CD14-positive monocyte (primary cell): ENCODE results near the gene ARHGAP40. TPM values are rescaled to one million over a fixed set of nuclear protein-coding genes. Genes with fewer than 3 reads are reported as not detected.
A peak's percentile ranks its signal among the peaks of the same experiment; 100 is the strongest.

Source experiments
- DNase-seq, 3 donors: peaks; one replicate each; pipeline ENCODE4 v3.0.0-alpha.2; 2011 to 2022
- H2AFZ ChIP-seq: 2 replicates; pipeline ENCODE4 v1.6.0; 2012; ENCODE audit warnings: mild to moderate bottlenecking, low read depth, low read length, inconsistent platforms; ENCODE audit not compliant: insufficient read depth, poor library complexity, severe bottlenecking
- H3K27ac ChIP-seq, 2 donors: 1 replicate in 1 of 2; 2 replicates in 1 of 2; pipeline ENCODE4 v1.5.1; 2012 to 2013; ENCODE audit warnings: low read length in 2 of 2, control low read depth in 1 of 2, inconsistent platforms in 1 of 2, low read depth in 1 of 2, mild to moderate bottlenecking in 1 of 2
- H3K27me3 ChIP-seq, 2 donors: one replicate each; pipeline versions ENCODE4 v1.6.0 to v1.6.1; 2011 to 2013; ENCODE audit warnings: low read length in 2 of 2; ENCODE audit not compliant: control insufficient read depth in 2 of 2, insufficient read depth in 2 of 2
- H3K36me3 ChIP-seq, 2 donors: replicated peaks in 1 of 2; 1 replicate in 1 of 2; 2 replicates in 1 of 2; pipeline versions ENCODE4 v1.5.1 to v1.6.1; 2012 to 2013; ENCODE audit warnings: low read length in 2 of 2, control low read depth in 1 of 2, inconsistent platforms in 1 of 2, mild to moderate bottlenecking in 1 of 2; ENCODE audit not compliant: insufficient read depth in 2 of 2, control insufficient read depth in 1 of 2
- H3K4me1 ChIP-seq, 2 donors: 1 replicate in 1 of 2; 2 replicates in 1 of 2; pipeline versions ENCODE4 v1.5.1 to v1.6.1; 2012 to 2013; ENCODE audit warnings: low read length in 2 of 2, control low read depth in 1 of 2, inconsistent platforms in 1 of 2, mild to moderate bottlenecking in 1 of 2, moderate library complexity in 1 of 2; ENCODE audit not compliant: insufficient read depth in 2 of 2, control insufficient read depth in 1 of 2
- H3K4me2 ChIP-seq: replicated peaks from 2 replicates; pipeline ENCODE3; 2012; ENCODE audit warnings: low read length, moderate library complexity, mild to moderate bottlenecking; ENCODE audit not compliant: poor library complexity, severe bottlenecking; ENCODE audit errors: extremely low read depth
- H3K4me3 ChIP-seq, 3 experiments: fragments of 200-600 bp in 1 of 3; sonication (generic) in 1 of 3; replicated peaks in 1 of 3; 1 replicate in 2 of 3; 2 replicates in 1 of 3; pipeline ENCODE4 v1.5.1; 2011 to 2013; ENCODE audit warnings: low read length in 3 of 3, mild to moderate bottlenecking in 3 of 3, control low read depth in 2 of 3, low read depth in 2 of 3, inconsistent platforms in 1 of 3, moderate library complexity in 1 of 3
- H3K79me2 ChIP-seq: 2 replicates; pipeline ENCODE4 v1.6.0; 2012; ENCODE audit warnings: mild to moderate bottlenecking, control low read depth, inconsistent platforms, low read length, moderate library complexity; ENCODE audit not compliant: insufficient read depth
- H3K9ac ChIP-seq: 2 replicates; pipeline ENCODE4 v1.6.0; 2017; ENCODE audit warnings: low read length, mild to moderate bottlenecking; ENCODE audit not compliant: insufficient read depth, poor library complexity, severe bottlenecking
- H3K9me3 ChIP-seq, 2 donors: replicated peaks in 1 of 2; 1 replicate in 1 of 2; 2 replicates in 1 of 2; pipeline versions ENCODE4 v1.5.1 to v1.6.1; 2012 to 2013; ENCODE audit warnings: low read length in 2 of 2, control low read depth in 1 of 2; ENCODE audit not compliant: control insufficient read depth in 1 of 2, insufficient read depth in 1 of 2
- H4K20me1 ChIP-seq: 2 replicates; pipeline ENCODE4 v1.6.0; 2012; ENCODE audit warnings: mild to moderate bottlenecking, low read length, control low read depth, moderate library complexity; ENCODE audit not compliant: insufficient read depth
- H3K27ac Mint-ChIP-seq, 7 donors: one replicate each; pipeline ENCODE4 v1.8.0; 2020; ENCODE audit warnings: mild to moderate bottlenecking in 7 of 7, mixed read lengths in 7 of 7, moderate library complexity in 6 of 7, inconsistent platforms in 2 of 7
- H3K27me3 Mint-ChIP-seq, 3 donors: one replicate each; pipeline ENCODE4 v1.8.0; 2021 to 2022; ENCODE audit warnings: low read depth in 3 of 3, mild to moderate bottlenecking in 3 of 3, mixed read lengths in 3 of 3, moderate library complexity in 3 of 3, inconsistent platforms in 1 of 3
- H3K36me3 Mint-ChIP-seq, 2 donors: one replicate each; pipeline ENCODE4 v1.8.0; 2020; ENCODE audit warnings: mixed read lengths in 2 of 2, inconsistent platforms in 1 of 2, mild to moderate bottlenecking in 1 of 2
- H3K4me1 Mint-ChIP-seq: one replicate; pipeline ENCODE4 v1.8.0; 2020; ENCODE audit warnings: mild to moderate bottlenecking, mixed read lengths
- H3K4me3 Mint-ChIP-seq, 2 donors: one replicate each; pipeline ENCODE4 v1.8.0; 2020; ENCODE audit warnings: mild to moderate bottlenecking in 2 of 2, mixed read lengths in 2 of 2, moderate library complexity in 1 of 2
- H3K9me3 Mint-ChIP-seq, 7 donors: one replicate each; pipeline ENCODE4 v1.8.0; 2020 to 2022; ENCODE audit warnings: mixed read lengths in 7 of 7, mild to moderate bottlenecking in 6 of 7, moderate library complexity in 6 of 7, inconsistent platforms in 2 of 7
- CTCF ChIP-seq: fragments of 200-600 bp; IDR thresholded peaks from one replicate; pipeline ENCODE4 v1.8.0; 2022; ENCODE audit warnings: antibody characterized with exemption, mild to moderate bottlenecking
- WGBS: methylation state at CpG from one replicate; pipeline ENCODE4 v1.1.5; 2013; ENCODE audit warnings: missing lambda C conversion rate; ENCODE audit not compliant: insufficient coverage; 5-methylcytosine and 5-hydroxymethylcytosine counted together
- intact Hi-C, 2 donors: fragments of 100-400 bp; cut with micrococcal nuclease; formaldehyde crosslinking; loops; one replicate each; pipeline versions ENCODE4 v1.15.0 to v1.15.1; 2023
- polyA plus RNA-seq, 3 donors: library from polyadenylated mRNA; depleted of rRNA in 1 of 3; unstranded in 2 of 3; stranded (reverse) in 1 of 3; fragments of 300-500 nt in 2 of 3; fragments of >200 nt in 1 of 3; fragmentation: Illumina TruSeq in 2 of 3; gene quantifications; 1 replicate in 2 of 3; 2 replicates in 1 of 3; pipeline ENCODE4 v1.2.3, GENCODE V29; 2012 to 2021

Gene ARHGAP40
- polyA plus RNA-seq, 3 donors, result not detected

GRCh38 chr20:38667417-38667956, 65.9 kb downstream of the ARHGAP40 start:
- no peak overlapping the region for H2AFZ ChIP-seq
- no peaks in the 10 kb centered on the region for H3K4me1 Mint-ChIP-seq
- H3K79me2 ChIP-seq, result no peaks in the 10 kb centered on the region
- intact Hi-C loops, result no loop called here
- WGBS, result 83% methylated on average over 3 of the region's 6 CpGs
- no peak overlapping the region for H3K9ac ChIP-seq
- no peaks in the 10 kb centered on the region for H3K4me1 ChIP-seq
- H3K4me3 ChIP-seq, result no peak overlapping the region
- H3K27me3 ChIP-seq, result peaks cover 9 to 15% of the 10 kb centered on the region in 2 donors
- H3K9me3 Mint-ChIP-seq, result peaks cover 0 to 5% (median 0%) of the 10 kb centered on the region in 7 donors
- DNase-seq, result no peak
- H4K20me1 ChIP-seq, result no peaks in the 10 kb centered on the region
- no peak overlapping the region for H3K4me3 Mint-ChIP-seq
- H3K4me2 ChIP-seq, result no peak overlapping the region
- no peaks in the 10 kb centered on the region for H3K36me3 Mint-ChIP-seq
- no peaks in the 10 kb centered on the region for H3K36me3 ChIP-seq
- H3K27me3 Mint-ChIP-seq, result peaks cover 19 to 35% (median 21%) of the 10 kb centered on the region in 3 donors
- no peak overlapping the region for H3K27ac ChIP-seq
- H3K9me3 ChIP-seq, result no peaks in the 10 kb centered on the region
- no peak for TF ChIP-seq CTCF
- H3K27ac Mint-ChIP-seq, result no peak overlapping the region

GRCh38 chr20:38669688-38670087, 68.1 kb downstream of the ARHGAP40 start:
- Histone ChIP-seq H3K27me3 (peaks cover 22 to 35% of the 10 kb centered on the region in 2 donors), H3K27ac (no peak overlapping the region), H3K4me1 (peaks cover 8 to 10% of the 10 kb centered on the region in 2 donors), H3K9ac (no peak overlapping the region), H3K36me3 (no peaks in the 10 kb centered on the region), H3K4me3 (no peak overlapping the region), H3K79me2 (no peaks in the 10 kb centered on the region), H2AFZ (no peak overlapping the region), H4K20me1 (no peaks in the 10 kb centered on the region), H3K9me3 (peaks cover 0 to 6% of the 10 kb centered on the region in 2 donors), H3K4me2 (no peak overlapping the region)
- intact Hi-C loops, result no loop called here
- no peak for DNase-seq
- Mint-ChIP-seq H3K9me3 (peaks cover 2 to 16% (median 6%) of the 10 kb centered on the region in 7 donors), H3K27me3 (peaks cover 35 to 51% (median 37%) of the 10 kb centered on the region in 3 donors), H3K36me3 (peaks cover 0 to 5% of the 10 kb centered on the region in 2 donors), H3K4me1 (peaks cover 10% of the 10 kb centered on the region), H3K27ac (no peak overlapping the region), H3K4me3 (peak overlapping the region in 1 of 2 donors; percentile 7)
- TF ChIP-seq CTCF, result no peak
